ENCODE results near the gene FAM241A. TPM values are rescaled to one million over a fixed set of nuclear protein-coding genes. Genes with fewer than 3 reads are reported as not detected.
"Not testable (repeated sequence)": the region's sequence is repeated elsewhere in the genome, so short reads cannot be mapped to it uniquely, and the experiment has no call there.

The FAM241A gene
- total RNA-seq, 4 donors from 2014 or later = 4.0 to 5.6 (median 4.6) TPM

- H3K4me3 ChIP-seq (ENCODE audit: low read depth, poor library complexity, severe bottlenecking) = no peak overlapping the region
- no peak for DNase-seq (ENCODE audit: low spot score in 2 of 2)
- intact Hi-C loops (cut with DNase I; ENCODE audit: low total_unique reads) = no loop called here
- WGBS, 2 donors = 77 to 85% methylated on average over 8 of the region's 8 CpGs
- TF ChIP-seq POLR2A (IDR thresholded peaks at IDR 0.05) = no peak
- no peak for TF ChIP-seq CTCF (IDR thresholded peaks at IDR 0.05)
Observed at GRCh38 chr4:112173593-112174558, 28.6 kb downstream of the FAM241A start.

DNA sequence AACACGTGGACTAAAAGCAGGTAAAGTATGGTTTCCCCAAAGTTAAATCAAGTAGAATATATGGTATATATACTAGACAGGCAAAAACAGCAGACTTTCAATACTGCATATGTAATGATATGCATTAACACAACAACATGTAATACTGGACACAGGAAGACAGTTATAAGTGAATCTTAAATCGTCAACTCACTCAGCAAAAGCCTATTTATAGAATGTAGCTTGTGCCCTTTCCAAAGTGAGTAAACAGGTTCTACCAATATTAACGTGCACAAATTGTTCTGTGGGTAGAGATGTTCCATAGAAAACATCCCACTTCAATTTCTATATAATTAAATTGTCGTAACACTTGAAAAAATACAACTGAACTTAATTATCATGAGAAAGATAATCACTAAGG, 30.6 kb downstream of the FAM241A start:
- TF ChIP-seq CTCF (IDR thresholded peaks at IDR 0.05) = no peak
- TF ChIP-seq POLR2A (IDR thresholded peaks at IDR 0.05) = no peak
- H3K4me3 ChIP-seq (ENCODE audit: low read depth, poor library complexity, severe bottlenecking) = no peak overlapping the region
- intact Hi-C loops (cut with DNase I; ENCODE audit: low total_unique reads) = no loop called here
- 55 to 63% methylated on average over 4 of the region's 4 CpGs for WGBS, 2 donors
- DNase-seq (ENCODE audit: low spot score in 2 of 2) = no peak

- intact Hi-C loops (cut with DNase I; ENCODE audit: low total_unique reads) = no loop called here
- no peak overlapping the region for H3K4me3 ChIP-seq (ENCODE audit: low read depth, poor library complexity, severe bottlenecking)
- DNase-seq (ENCODE audit: low spot score in 2 of 2) = no peak
- TF ChIP-seq CTCF (IDR thresholded peaks at IDR 0.05) = no peak
- no peak for TF ChIP-seq POLR2A (IDR thresholded peaks at IDR 0.05)
- WGBS, 2 donors = 49 to 50% methylated on average over 2 of the region's 2 CpGs
Observed at GRCh38 chr4:112176596-112176995, 31.3 kb downstream of the FAM241A start.

GRCh38 chr4:112178741-112179140, 33.5 kb downstream of the FAM241A start:
- WGBS, 2 donors = 80 to 83% methylated on average over 3 of the region's 3 CpGs
- intact Hi-C loops (cut with DNase I; ENCODE audit: low total_unique reads); DNase-seq (ENCODE audit: low spot score in 2 of 2); H3K4me3 ChIP-seq (ENCODE audit: low read depth, poor library complexity, severe bottlenecking): not testable (repeated sequence)

- no peak overlapping the region for H3K4me3 ChIP-seq (ENCODE audit: low read depth, poor library complexity, severe bottlenecking)
- TF ChIP-seq CTCF (IDR thresholded peaks at IDR 0.05) (no peak), POLR2A (IDR thresholded peaks at IDR 0.05) (no peak)
- WGBS, 2 donors = 85 to 89% methylated on average over 3 of the region's 3 CpGs
- DNase-seq (ENCODE audit: low spot score in 2 of 2) = no peak
- intact Hi-C loops (cut with DNase I; ENCODE audit: low total_unique reads) = no loop called here
Observed at GRCh38 chr4:112181358-112182000, 36.2 kb downstream of the FAM241A start.

- TF ChIP-seq POLR2A (IDR thresholded peaks at IDR 0.05) (no peak), CTCF (IDR thresholded peaks at IDR 0.05) (no peak)
Observed at GRCh38 chr4:112182604-112183003, 37.4 kb downstream of the FAM241A start.

More at GRCh38 chr4:112182604-112183003, 37.4 kb downstream of the FAM241A start:
- WGBS, 2 donors = 81 to 87% methylated on average over 3 of the region's 3 CpGs
- no peak overlapping the region for H3K4me3 ChIP-seq (ENCODE audit: low read depth, poor library complexity, severe bottlenecking)
- no peak for DNase-seq (ENCODE audit: low spot score in 2 of 2)
- intact Hi-C loops (cut with DNase I; ENCODE audit: low total_unique reads) = no loop called here

All from lower leg skin (tissue), 4 donors.